Measurements from ENCODE around the gene SCN4A. TPM values are rescaled to one million over a fixed set of nuclear protein-coding genes. Genes with fewer than 3 reads are reported as not detected.

Gene SCN4A
- total RNA-seq, 1 donor from 2014 or later = 1.3 TPM

DNA sequence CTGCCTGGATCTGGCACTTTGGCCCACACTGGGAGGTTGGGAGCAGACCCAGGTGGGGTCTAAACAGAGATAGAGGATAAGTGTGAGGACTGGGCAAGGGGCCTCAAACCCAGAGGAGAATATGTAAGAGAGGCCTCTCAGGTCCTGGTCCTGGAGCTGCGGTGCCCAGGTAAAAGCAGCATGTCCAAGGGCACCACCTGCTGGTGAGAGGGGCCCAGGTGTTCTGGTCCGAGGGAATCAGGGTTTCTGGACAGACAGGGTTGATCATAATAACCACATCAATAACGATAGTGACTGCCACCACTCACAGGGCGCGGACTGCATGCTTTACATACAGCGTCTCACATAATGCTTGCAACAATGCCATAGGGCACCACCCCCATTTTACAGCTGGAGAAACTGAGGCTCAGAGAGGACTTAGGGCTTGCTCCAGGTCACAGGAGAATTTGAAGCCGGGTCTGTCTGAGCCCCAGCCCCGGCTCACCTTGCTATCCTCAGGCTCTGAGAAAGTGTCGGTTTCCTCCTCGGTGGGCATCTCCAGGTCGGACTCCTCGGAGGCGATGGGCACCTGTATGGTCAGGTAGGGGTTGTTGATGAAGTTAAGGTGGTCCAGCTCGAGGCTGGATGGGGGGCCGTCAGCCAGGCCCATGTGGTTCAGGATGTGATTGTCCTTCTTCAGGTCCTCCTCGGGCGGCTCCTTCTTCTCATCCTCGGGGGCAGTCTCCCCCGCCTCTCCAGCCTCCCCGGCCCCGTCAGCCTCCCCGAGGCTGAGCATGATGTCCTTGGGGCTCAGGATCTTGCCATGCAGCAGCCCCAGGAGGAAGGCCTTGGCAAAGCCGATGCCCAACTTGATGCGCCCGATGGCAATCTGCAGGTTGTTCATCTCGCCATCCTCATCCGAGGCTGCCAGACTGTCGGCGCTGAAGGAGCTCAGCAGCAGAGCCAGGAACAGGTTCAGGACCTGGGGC is 21.5 kb downstream of the SCN4A start:
- Histone ChIP-seq H3K36me3 (no peaks in the 10 kb centered on the region), H3K27me3 (no peaks in the 10 kb centered on the region), H3K4me1 (no peaks in the 10 kb centered on the region), H3K9me3 (no peaks in the 10 kb centered on the region), H3K4me3 (no peak overlapping the region), H3K27ac (no peak overlapping the region)
- TF ChIP-seq, protein P1, sequence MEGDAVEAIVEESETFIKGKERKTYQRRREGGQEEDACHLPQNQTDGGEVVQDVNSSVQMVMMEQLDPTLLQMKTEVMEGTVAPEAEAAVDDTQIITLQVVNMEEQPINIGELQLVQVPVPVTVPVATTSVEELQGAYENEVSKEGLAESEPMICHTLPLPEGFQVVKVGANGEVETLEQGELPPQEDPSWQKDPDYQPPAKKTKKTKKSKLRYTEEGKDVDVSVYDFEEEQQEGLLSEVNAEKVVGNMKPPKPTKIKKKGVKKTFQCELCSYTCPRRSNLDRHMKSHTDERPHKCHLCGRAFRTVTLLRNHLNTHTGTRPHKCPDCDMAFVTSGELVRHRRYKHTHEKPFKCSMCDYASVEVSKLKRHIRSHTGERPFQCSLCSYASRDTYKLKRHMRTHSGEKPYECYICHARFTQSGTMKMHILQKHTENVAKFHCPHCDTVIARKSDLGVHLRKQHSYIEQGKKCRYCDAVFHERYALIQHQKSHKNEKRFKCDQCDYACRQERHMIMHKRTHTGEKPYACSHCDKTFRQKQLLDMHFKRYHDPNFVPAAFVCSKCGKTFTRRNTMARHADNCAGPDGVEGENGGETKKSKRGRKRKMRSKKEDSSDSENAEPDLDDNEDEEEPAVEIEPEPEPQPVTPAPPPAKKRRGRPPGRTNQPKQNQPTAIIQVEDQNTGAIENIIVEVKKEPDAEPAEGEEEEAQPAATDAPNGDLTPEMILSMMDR (IDR thresholded peaks at IDR 0.05) = no peak
- no peak for DNase-seq (ENCODE audit: low spot score in 2 of 2)
- intact Hi-C loops (cut with DNase I) = no loop called here

DNA sequence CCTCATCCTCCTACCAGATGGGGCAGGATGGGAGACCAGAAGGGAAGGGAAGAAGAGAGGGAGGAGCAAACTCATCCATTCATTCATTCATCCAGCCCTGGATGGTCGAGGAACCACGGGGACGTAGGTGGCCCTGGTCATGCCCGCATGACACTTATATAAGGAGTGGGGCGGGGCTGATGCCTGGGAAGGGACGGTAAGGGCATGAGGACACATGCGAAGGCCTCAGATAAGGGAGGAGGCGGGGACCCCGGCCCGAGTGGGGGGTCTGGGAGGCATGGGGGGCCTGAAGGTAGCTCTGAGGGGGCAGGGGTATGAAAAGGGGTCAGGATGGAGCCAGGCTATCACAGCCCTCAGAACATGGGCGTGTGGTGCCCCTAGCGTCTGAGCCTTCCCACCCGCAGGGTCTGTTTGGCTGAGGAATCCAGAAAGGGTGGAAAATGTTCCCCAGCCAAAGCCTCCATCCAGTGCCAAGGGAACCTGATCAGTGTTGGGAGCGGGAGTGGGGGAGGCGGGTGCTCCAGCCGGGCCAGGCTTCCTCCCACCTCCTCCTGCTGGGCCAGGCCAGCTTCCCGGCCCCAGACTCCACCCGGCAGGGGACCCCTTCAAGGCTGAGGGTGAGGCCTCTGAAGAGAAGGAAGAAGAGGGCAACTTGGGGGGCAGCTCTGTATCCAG is 23.0 kb downstream of the SCN4A start:
- Histone ChIP-seq H3K4me1 (no peaks in the 10 kb centered on the region), H3K27me3 (no peaks in the 10 kb centered on the region), H3K27ac (no peak overlapping the region), H3K9me3 (no peaks in the 10 kb centered on the region), H3K36me3 (no peaks in the 10 kb centered on the region), H3K4me3 (no peak overlapping the region)
- intact Hi-C loops (cut with DNase I) = no loop called here
- TF ChIP-seq, protein P1 (IDR thresholded peaks at IDR 0.05) = no peak
- DNase-seq (ENCODE audit: low spot score in 2 of 2) = no peak

DNA sequence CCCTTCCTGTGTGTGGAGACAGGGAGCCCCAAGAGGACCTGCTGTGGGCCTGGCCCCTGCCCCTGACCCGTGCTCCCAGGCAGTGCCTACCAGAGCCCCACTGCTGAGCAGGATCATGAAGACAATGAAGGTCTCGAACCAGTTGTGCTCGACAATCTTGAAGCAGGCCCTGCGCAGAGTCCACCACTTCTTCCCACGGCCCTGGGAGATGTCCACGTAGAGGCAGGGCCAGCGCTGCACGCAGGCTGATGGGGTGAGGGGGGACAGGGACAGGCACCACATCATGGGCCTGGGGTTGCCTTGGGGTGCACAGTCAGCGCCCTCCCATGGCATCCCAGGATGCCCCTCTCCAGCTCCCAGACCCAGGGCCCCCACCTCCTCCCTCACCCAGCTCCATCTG is 24.2 kb downstream of the SCN4A start:
- DNase-seq (ENCODE audit: low spot score in 2 of 2) = no peak
- no peak overlapping the region for H3K4me3 ChIP-seq
- intact Hi-C loops (cut with DNase I) = no loop called here
- TF ChIP-seq, protein P1 (IDR thresholded peaks at IDR 0.05) = no peak
- no peaks in the 10 kb centered on the region for H3K36me3 ChIP-seq
- H3K4me1 ChIP-seq = no peaks in the 10 kb centered on the region
- H3K27me3 ChIP-seq = no peaks in the 10 kb centered on the region
- no peak overlapping the region for H3K27ac ChIP-seq
- no peaks in the 10 kb centered on the region for H3K9me3 ChIP-seq

DNA sequence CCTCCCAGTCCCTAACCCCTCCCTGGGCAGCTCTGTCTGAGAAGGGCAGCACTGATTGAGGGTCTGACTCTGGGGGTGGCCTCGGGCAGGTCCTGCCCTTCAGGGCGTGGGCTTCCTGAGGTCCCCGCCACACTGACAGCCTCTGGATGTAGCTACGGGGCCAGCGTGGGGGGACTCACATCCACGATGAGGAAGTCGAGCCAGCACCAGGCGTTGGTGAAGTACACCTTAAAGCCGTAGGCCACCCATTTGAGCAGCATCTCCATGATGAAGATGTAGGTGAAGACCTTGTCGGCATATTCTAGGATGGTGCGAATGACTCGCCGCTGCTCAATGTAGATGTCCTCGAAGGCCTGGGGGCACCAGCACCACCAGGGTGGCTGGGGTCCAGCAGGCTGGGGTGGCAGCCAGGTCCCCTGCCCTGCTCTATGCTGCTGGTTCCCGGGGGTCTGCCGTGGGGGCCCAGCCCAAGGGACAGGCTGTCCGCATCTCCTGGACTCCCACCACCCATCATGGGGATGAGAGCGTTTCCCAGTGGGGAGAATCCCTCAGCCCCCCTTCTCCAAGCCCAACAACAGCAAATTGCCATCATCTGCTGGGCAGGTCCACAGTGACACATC is 24.9 kb downstream of the SCN4A start:
- TF ChIP-seq, protein P1 (IDR thresholded peaks at IDR 0.05) = no peak
- H3K27ac ChIP-seq = no peak overlapping the region
- no peaks in the 10 kb centered on the region for H3K27me3 ChIP-seq
- no peaks in the 10 kb centered on the region for H3K36me3 ChIP-seq
- DNase-seq (ENCODE audit: low spot score in 2 of 2) = no peak
- no peaks in the 10 kb centered on the region for H3K9me3 ChIP-seq
- intact Hi-C loops (cut with DNase I) = no loop called here
- no peak overlapping the region for H3K4me3 ChIP-seq
- no peaks in the 10 kb centered on the region for H3K4me1 ChIP-seq

DNA sequence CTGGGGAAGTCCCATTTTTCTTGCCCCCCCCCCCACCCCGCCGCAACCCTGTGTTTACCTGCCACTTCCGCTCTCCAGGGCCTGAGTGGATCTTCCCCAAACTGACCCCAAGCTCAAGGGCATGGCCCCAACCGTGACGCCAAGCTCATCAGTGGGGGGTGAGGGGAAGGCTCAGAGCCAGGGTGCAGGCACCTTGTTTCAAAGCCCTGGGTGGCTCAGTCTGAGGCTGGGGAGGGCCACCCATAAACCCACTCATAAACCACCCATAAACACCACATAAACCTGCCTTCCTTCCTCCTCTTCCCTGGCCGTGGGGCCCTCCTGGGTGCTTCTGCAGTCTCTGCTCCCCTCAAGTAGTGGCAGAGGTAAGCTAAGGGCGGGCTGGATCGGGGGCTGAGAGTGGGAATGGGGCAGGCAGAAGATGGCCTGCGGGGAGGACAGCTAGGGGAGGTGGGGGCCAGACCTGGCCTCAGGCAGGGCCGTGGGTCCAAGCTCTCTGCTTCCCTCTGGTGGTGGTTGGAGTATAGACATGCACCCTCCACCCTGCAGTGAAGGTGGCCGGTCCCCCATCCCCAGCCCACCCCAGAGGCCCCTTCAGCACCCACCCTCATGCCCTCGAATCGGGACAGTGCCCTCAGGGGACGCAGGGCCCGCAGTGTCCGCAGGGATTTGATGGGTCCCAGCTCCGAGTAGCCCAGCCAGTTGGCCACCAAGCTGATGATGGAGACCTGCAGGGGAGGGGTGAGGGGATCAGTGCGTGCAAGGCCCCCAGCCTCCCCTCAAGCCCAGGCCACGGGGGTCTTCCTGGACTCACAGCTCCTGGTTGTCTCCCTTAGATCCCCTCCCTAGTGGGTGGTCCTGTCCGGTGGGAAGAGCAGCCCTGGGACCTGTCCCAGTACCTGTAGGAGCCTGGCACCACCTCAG is 26.0 kb downstream of the SCN4A start:
- Histone ChIP-seq H3K27ac (no peak overlapping the region), H3K9me3 (no peaks in the 10 kb centered on the region), H3K4me1 (no peaks in the 10 kb centered on the region), H3K27me3 (no peaks in the 10 kb centered on the region), H3K36me3 (no peaks in the 10 kb centered on the region), H3K4me3 (no peak overlapping the region)
- intact Hi-C loops (cut with DNase I) = no loop called here
- TF ChIP-seq, protein P1 (IDR thresholded peaks at IDR 0.05) = peak; percentile 31 to 59 (median 55)
- DNase-seq (ENCODE audit: low spot score in 2 of 2) = no peak

All from ascending aorta (tissue), 2 donors.